Heart left ventricle (tissue), 16 donors: ENCODE data around the gene PUM1. TPM values are rescaled to one million over a fixed set of nuclear protein-coding genes. Genes with fewer than 3 reads are reported as not detected.
A peak's percentile ranks its signal among the peaks of the same experiment; 100 is the strongest.

Experiments used
- ATAC-seq, 4 donors: fragments of 200-7000 bp; cut with Tn5 transposase; one replicate each; pipeline ENCODE4 v1.9.1; 2020 to 2022; ENCODE audit warnings: moderate library complexity in 4 of 4, mild to moderate bottlenecking in 3 of 4, moderate number of reproducible peaks in 1 of 4
- DNase-seq, 5 donors: peaks; one replicate each; pipeline ENCODE4 v3.0.0-alpha.2; 2020
- H3K27ac ChIP-seq, 12 donors: fragments of 200-600 bp; sonication (generic) in 4 of 12; one replicate each; pipeline versions ENCODE4 v1.5.0 to v1.8.0; 2016 to 2022; ENCODE audit warnings: mild to moderate bottlenecking in 2 of 12
- H3K27me3 ChIP-seq, 9 donors: fragments of 200-600 bp; sonication (generic) in 2 of 9; one replicate each; pipeline versions ENCODE4 v1.5.1 to v1.8.0; 2016 to 2022; ENCODE audit warnings: mild to moderate bottlenecking in 3 of 9
- H3K36me3 ChIP-seq, 9 donors: fragments of 200-600 bp; sonication (generic) in 2 of 9; one replicate each; pipeline versions ENCODE4 v1.5.0 to v1.8.0; 2018 to 2022; ENCODE audit warnings: mild to moderate bottlenecking in 2 of 9
- H3K4me1 ChIP-seq, 12 donors: fragments of 200-600 bp; sonication (generic) in 4 of 12; one replicate each; pipeline versions ENCODE4 v1.5.0 to v1.8.0; 2016 to 2022; ENCODE audit warnings: mild to moderate bottlenecking in 3 of 12
- H3K4me3 ChIP-seq, 12 donors: fragments of 200-600 bp; sonication (generic) in 4 of 12; one replicate each; pipeline versions ENCODE4 v1.5.0 to v1.8.0; 2017 to 2022; ENCODE audit warnings: mild to moderate bottlenecking in 9 of 12, moderate library complexity in 4 of 12
- H3K9me3 ChIP-seq, 12 donors: fragments of 200-600 bp; sonication (generic) in 4 of 12; one replicate each; pipeline versions ENCODE4 v1.5.0 to v1.8.0; 2016 to 2022; ENCODE audit warnings: mild to moderate bottlenecking in 1 of 12
- CTCF ChIP-seq, 12 donors: fragments of 200-600 bp; sonication (generic) in 4 of 12; IDR thresholded peaks; one replicate each; pipeline versions ENCODE4 v1.5.0 to v1.8.0; 2018 to 2022; ENCODE audit warnings: antibody characterized with exemption in 12 of 12, mild to moderate bottlenecking in 5 of 12
- POLR2A ChIP-seq, 2 donors: fragments of 450-650 bp; IDR thresholded peaks; one replicate each; pipeline ENCODE4 v1.6.1; 2017; ENCODE audit warnings: antibody characterized with exemption in 2 of 2, mild to moderate bottlenecking in 2 of 2, moderate library complexity in 2 of 2
- WGBS, 4 donors: extraction: QIAGEN DNeasy Blood & Tissue Kit in 2 of 4; methylation state at CpG; one replicate each; pipeline versions ENCODE4 v1.1.5 to v1.1.7; 2013 to 2018; 5-methylcytosine and 5-hydroxymethylcytosine counted together
- intact Hi-C, 10 donors: fragments of 100-400 bp; cut with DNase I; formaldehyde crosslinking; loops; one replicate each; pipeline versions ENCODE4 v1.11.1 to v1.14.2; 2022
- polyA plus RNA-seq, 2 donors: library from polyadenylated mRNA; stranded (reverse); fragments of 200-250 nt; gene quantifications; one replicate each; pipeline ENCODE4 v1.2.3, GENCODE V29; 2013
- total RNA-seq, 9 donors: library from RNA; depleted of rRNA in 2 of 9; stranded (reverse); fragments of >200 nt in 2 of 9; fragmentation: NEBNext Ultra II Directional in 3 of 9; extraction: Animal tissue kit (Norgen Biotek cat#: 25700) in 3 of 9; gene quantifications; one replicate each; pipeline versions ENCODE4 v1.1.0 to v1.2.4, GENCODE V29; 2016 to 2023
- donor health status: ischemic (EF 13 %, LVEDD 7.1; RV severe dilation, severe dysfunction).
- donor health status: healthy with polysubstance abuse.
- donor health status: DM: no; HTN: yes; CAD: no.
- donor health status: DM: no; HTN: no; CAD: no.
- donor health status: ischemic (EF 25% LVEDD 6.9; RV normal size, moderate dysfunction).
- donor health status: ischemic (EF 25% LVEDD 5.7; RV mildly dilated, moderate dysfunction).
- donor health status: healthy.
- donor health status: DM: yes; HTN: yes; CAD: no.
- donor health status: ischemic (EF 35%, LVEDD 5.7; RV mildly dilated, moderate dysfunction).
- donor health status: nonischemic (EF 11% LVEDD 7.7; RV severe dilation, severe dysfunction).
- donor health status: DM: yes; HTN: yes; CAD: no.
- donor health status: PGD.
- donor health status: ischemic (EF 29% LVEDD 5.4; RV normal size, mild dysfunction).
- donor health status: nonischemic (EF 23%, LVEDD 6.1; RV moderate dilation, normal function).

PUM1 gene
- total and polyA plus RNA-seq, 11 donors: 19.2 to 96.3 (median 70.7) TPM

GRCh38 chr1:31012210-31012924, 53.1 kb downstream of the PUM1 start:
- DNase-seq: no peak
- intact Hi-C loops: no loop called here
- ATAC-seq: no peak
- TF ChIP-seq POLR2A (IDR thresholded peaks at IDR 0.05) (no peak), CTCF (IDR thresholded peaks at IDR 0.05) (no peak)
- no peak overlapping the region for H3K4me3 ChIP-seq
- WGBS, 4 donors: 83 to 88% (median 86%) methylated on average over 4 of the region's 4 CpGs
- peaks cover 0 to 9% (median 0%) of the 10 kb centered on the region in 12 donors for H3K9me3 ChIP-seq
- no peak overlapping the region for H3K27ac ChIP-seq
- peaks cover 0 to 6% (median 0%) of the 10 kb centered on the region in 9 donors for H3K36me3 ChIP-seq
- H3K4me1 ChIP-seq: peaks cover 0 to 64% (median 48%) of the 10 kb centered on the region in 12 donors
- no peaks in the 10 kb centered on the region for H3K27me3 ChIP-seq

DNA sequence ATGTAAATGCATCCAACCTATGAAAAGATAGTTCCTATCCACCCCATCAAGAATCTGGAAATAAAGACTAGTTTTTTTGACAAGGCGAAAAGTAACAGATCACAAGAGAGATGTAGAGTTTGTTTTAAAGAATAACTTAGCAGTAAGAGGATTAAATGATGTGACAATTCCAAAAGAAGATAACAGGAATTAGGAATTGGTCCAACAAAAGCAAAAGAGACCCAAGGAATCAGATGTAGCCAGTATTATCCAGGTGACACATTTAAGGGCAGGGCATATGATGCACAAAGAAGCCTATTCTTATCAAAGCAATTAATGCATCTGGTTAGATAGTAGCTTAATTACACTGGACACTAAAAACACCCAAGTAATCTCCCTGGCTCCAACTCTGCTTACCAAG, 53.8 kb downstream of the PUM1 start:
- no peak for ATAC-seq
- TF ChIP-seq POLR2A (IDR thresholded peaks at IDR 0.05) (no peak), CTCF (IDR thresholded peaks at IDR 0.05) (no peak)
- Histone ChIP-seq H3K27me3 (no peaks in the 10 kb centered on the region), H3K4me1 (peaks cover 0 to 64% (median 48%) of the 10 kb centered on the region in 12 donors), H3K36me3 (peaks cover 0 to 9% (median 0%) of the 10 kb centered on the region in 9 donors), H3K9me3 (peaks cover 0 to 10% (median 0%) of the 10 kb centered on the region in 12 donors), H3K4me3 (no peak overlapping the region), H3K27ac (no peak overlapping the region)
- no peak for DNase-seq
- intact Hi-C loops: no loop called here
- 88 to 97% (median 96%) methylated on average over 1 of the region's 1 CpG for WGBS, 4 donors

DNA sequence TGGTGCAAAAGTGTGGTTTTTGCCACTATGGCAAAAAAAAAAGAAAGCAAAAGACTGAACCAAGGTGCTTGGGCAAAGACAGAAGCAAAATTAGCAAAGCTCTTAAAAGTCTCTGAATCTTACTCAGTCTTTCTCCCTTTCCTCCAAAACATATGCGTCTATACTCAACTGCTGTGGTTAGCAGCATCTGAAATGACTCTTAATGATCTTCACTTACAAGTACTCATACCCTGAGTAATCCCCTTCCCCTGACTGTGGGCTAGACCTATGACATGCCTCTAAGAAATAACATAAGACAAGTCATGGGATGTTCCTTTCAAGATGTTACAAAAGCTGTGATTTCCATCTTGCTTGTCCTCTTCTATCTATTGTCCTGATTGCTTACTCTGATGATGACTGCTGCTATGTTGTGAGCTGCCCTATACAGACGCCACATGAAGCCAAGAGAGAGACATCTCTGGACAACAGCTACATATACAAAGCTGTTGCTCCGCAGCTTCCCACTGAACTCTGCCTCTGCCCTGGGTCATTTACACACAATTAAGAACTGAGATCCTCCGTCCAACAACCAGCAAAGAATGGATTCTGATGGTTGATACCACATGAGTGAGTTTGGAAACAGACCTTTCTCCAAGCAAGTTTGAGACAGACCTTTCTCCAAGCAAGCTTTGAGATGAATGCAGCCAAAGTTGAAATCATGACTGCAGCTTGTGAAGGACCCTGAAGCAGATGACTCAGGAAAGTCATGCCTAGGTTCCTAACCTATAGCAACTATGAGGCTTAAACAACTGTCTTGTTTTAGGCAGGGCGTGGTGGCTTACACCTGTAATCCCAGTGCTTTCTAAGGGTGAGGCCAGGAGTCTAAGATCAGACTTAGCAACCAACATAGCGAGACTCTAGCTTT, 55.2 kb downstream of the PUM1 start:
- H3K4me1 ChIP-seq: peaks cover 0 to 75% (median 52%) of the 10 kb centered on the region in 12 donors
- intact Hi-C loops: no loop called here
- H3K27me3 ChIP-seq: no peaks in the 10 kb centered on the region
- TF ChIP-seq POLR2A (IDR thresholded peaks at IDR 0.05): no peak
- no peak for TF ChIP-seq CTCF (IDR thresholded peaks at IDR 0.05)
- H3K27ac ChIP-seq: no peak overlapping the region
- ATAC-seq: peak in 2 of 4 donors; percentile 36 to 39
- no peak overlapping the region for H3K4me3 ChIP-seq
- WGBS, 4 donors: 76 to 83% (median 78%) methylated on average over 6 of the region's 6 CpGs
- no peak for DNase-seq
- H3K9me3 ChIP-seq: peaks cover 0 to 10% (median 0%) of the 10 kb centered on the region in 12 donors
- H3K36me3 ChIP-seq: peaks cover 0 to 23% (median 10%) of the 10 kb centered on the region in 9 donors
